ENCODE results near the gene CMTM2. TPM values are rescaled to one million over a fixed set of nuclear protein-coding genes. Genes with fewer than 3 reads are reported as not detected.
"Not testable (repeated sequence)": the region's sequence is repeated elsewhere in the genome, so short reads cannot be mapped to it uniquely, and the experiment has no call there.

Gene CMTM2
- total RNA-seq, 1 donor, result not detected

- Histone ChIP-seq H4K20me1 (ENCODE audit: insufficient read depth, low read length) (no peaks in the 10 kb centered on the region), H3K36me3 (ENCODE audit: insufficient read depth, low read length) (no peaks in the 10 kb centered on the region), H3K9me3 (ENCODE audit: low read depth, low read length) (no peaks in the 10 kb centered on the region), H3K4me1 (ENCODE audit: insufficient read depth, low read length) (peaks cover 2% of the 10 kb centered on the region), H3K4me3 (ENCODE audit: insufficient read depth, low read length) (no peak overlapping the region), H3K4me2 (ENCODE audit: insufficient read depth, low read length) (no peak overlapping the region), H3K79me2 (ENCODE audit: insufficient read depth, low read length) (no peaks in the 10 kb centered on the region), H2AFZ (ENCODE audit: low read length) (no peak overlapping the region), H3K27ac (ENCODE audit: low read depth, low read length) (no peak overlapping the region), H3K27me3 (ENCODE audit: insufficient read depth, low read length) (no peaks in the 10 kb centered on the region)
- no peak for TF ChIP-seq CTCF (IDR thresholded peaks at IDR 0.05; ENCODE audit: extremely low read depth, low read depth, low read length)
- no peak for DNase-seq (ENCODE audit: insufficient read length, low spot score, missing footprints)
Observed at GRCh38 chr16:66592814-66593213, 13.6 kb downstream of the CMTM2 start.

DNA sequence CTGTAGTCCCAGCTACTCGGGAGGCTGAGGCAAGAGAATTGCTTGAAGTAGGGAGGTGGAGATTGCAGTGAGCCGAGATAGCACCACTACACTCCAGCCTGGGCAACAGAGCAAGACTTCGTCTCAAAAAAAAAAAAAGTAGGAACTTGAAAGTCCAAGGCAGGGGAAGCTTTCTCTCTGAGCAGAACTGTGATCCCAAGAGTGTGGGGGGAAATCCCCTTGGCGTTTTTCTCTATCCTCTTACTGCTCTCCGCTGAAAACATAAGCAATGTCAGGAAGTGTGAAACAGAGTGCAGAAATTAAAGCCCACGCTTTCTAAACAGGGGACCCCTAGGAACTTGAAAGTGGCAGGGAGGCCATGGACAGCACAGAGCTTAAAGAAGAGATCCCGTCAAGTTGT lies 15.5 kb downstream of the CMTM2 start:
- H3K4me2 ChIP-seq (ENCODE audit: insufficient read depth, low read length), result no peak overlapping the region
- no peaks in the 10 kb centered on the region for H3K27me3 ChIP-seq (ENCODE audit: insufficient read depth, low read length)
- H3K79me2 ChIP-seq (ENCODE audit: insufficient read depth, low read length), result no peaks in the 10 kb centered on the region
- H4K20me1 ChIP-seq (ENCODE audit: insufficient read depth, low read length), result no peaks in the 10 kb centered on the region
- no peak overlapping the region for H2AFZ ChIP-seq (ENCODE audit: low read length)
- no peak for TF ChIP-seq CTCF (IDR thresholded peaks at IDR 0.05; ENCODE audit: extremely low read depth, low read depth, low read length)
- no peaks in the 10 kb centered on the region for H3K36me3 ChIP-seq (ENCODE audit: insufficient read depth, low read length)
- H3K4me3 ChIP-seq (ENCODE audit: insufficient read depth, low read length), result no peak overlapping the region
- H3K27ac ChIP-seq (ENCODE audit: low read depth, low read length), result no peak overlapping the region
- no peak for DNase-seq (ENCODE audit: insufficient read length, low spot score, missing footprints)
- no peaks in the 10 kb centered on the region for H3K4me1 ChIP-seq (ENCODE audit: insufficient read depth, low read length)
- H3K9me3 ChIP-seq (ENCODE audit: low read depth, low read length), result no peaks in the 10 kb centered on the region

GRCh38 chr16:66596559-66596958 lies 17.3 kb downstream of the CMTM2 start:
- H3K9me3 ChIP-seq (ENCODE audit: low read depth, low read length); H3K4me1 ChIP-seq (ENCODE audit: insufficient read depth, low read length); H3K79me2 ChIP-seq (ENCODE audit: insufficient read depth, low read length); H3K4me3 ChIP-seq (ENCODE audit: insufficient read depth, low read length); H2AFZ ChIP-seq (ENCODE audit: low read length); H4K20me1 ChIP-seq (ENCODE audit: insufficient read depth, low read length); H3K36me3 ChIP-seq (ENCODE audit: insufficient read depth, low read length); H3K4me2 ChIP-seq (ENCODE audit: insufficient read depth, low read length); DNase-seq (ENCODE audit: insufficient read length, low spot score, missing footprints); H3K27ac ChIP-seq (ENCODE audit: low read depth, low read length); H3K27me3 ChIP-seq (ENCODE audit: insufficient read depth, low read length): not testable (repeated sequence)

GRCh38 chr16:66596986-66597848 lies 18.0 kb downstream of the CMTM2 start:
- H3K9me3 ChIP-seq (ENCODE audit: low read depth, low read length), result no peaks in the 10 kb centered on the region
- no peaks in the 10 kb centered on the region for H3K4me1 ChIP-seq (ENCODE audit: insufficient read depth, low read length)
- H3K36me3 ChIP-seq (ENCODE audit: insufficient read depth, low read length), result no peaks in the 10 kb centered on the region
- no peak overlapping the region for H2AFZ ChIP-seq (ENCODE audit: low read length)
- no peak overlapping the region for H3K27ac ChIP-seq (ENCODE audit: low read depth, low read length)
- TF ChIP-seq CTCF (IDR thresholded peaks at IDR 0.05; ENCODE audit: extremely low read depth, low read depth, low read length), result no peak
- H4K20me1 ChIP-seq (ENCODE audit: insufficient read depth, low read length), result no peaks in the 10 kb centered on the region
- H3K27me3 ChIP-seq (ENCODE audit: insufficient read depth, low read length), result no peaks in the 10 kb centered on the region
- no peak overlapping the region for H3K4me2 ChIP-seq (ENCODE audit: insufficient read depth, low read length)
- no peak for DNase-seq (ENCODE audit: insufficient read length, low spot score, missing footprints)
- no peak overlapping the region for H3K4me3 ChIP-seq (ENCODE audit: insufficient read depth, low read length)
- H3K79me2 ChIP-seq (ENCODE audit: insufficient read depth, low read length), result no peaks in the 10 kb centered on the region

Measured in osteoblast (primary cell).